ENCODE data around the gene TFF2. TPM values are rescaled to one million over a fixed set of nuclear protein-coding genes. Genes with fewer than 3 reads are reported as not detected.
A peak's percentile ranks its signal among the peaks of the same experiment; 100 is the strongest.

Gene TFF2
- total RNA-seq, 2 experiments from 2014 or later: not detected

GRCh38 chr21:42340187-42341050 is 10.4 kb downstream of the TFF2 start:
- DNase-seq: no peak
- Mint-ChIP-seq H3K36me3 (no peaks in the 10 kb centered on the region), H3K4me1 (ENCODE audit: low read depth) (peaks cover 23% of the 10 kb centered on the region), H3K27me3 (peaks cover 7% of the 10 kb centered on the region), H3K4me3 (no peak overlapping the region), H3K9me3 (no peaks in the 10 kb centered on the region), H3K27ac (no peak overlapping the region)
- ChIA-PET CTCF (interaction anchor here (0.5 to 4.7 kb wide), 6 partner anchors 31 to 228 kb away, joined by 3 to 32 read pairs (median 3); no protein-coding TSS in a partner anchor), POLR2A (interaction anchor here (1.7 kb wide), 1 partner anchor 34 kb away, joined by 6 read pairs; no protein-coding TSS in a partner anchor)
- intact Hi-C loops (cut with micrococcal nuclease): no loop called here

- Mint-ChIP-seq H3K27me3 (peaks cover 9% of the 10 kb centered on the region), H3K4me3 (no peak overlapping the region), H3K36me3 (no peaks in the 10 kb centered on the region), H3K27ac (peak overlapping the region; percentile 11), H3K9me3 (no peaks in the 10 kb centered on the region), H3K4me1 (ENCODE audit: low read depth) (peaks cover 23% of the 10 kb centered on the region)
- ChIA-PET POLR2A (interaction anchor here (0.6 to 1.7 kb wide), 2 partner anchors 36 to 267 kb away, joined by 3 to 6 read pairs; no protein-coding TSS in a partner anchor), CTCF (interaction anchor here (0.8 to 4.7 kb wide), 14 partner anchors 9 to 193 kb away, joined by 3 to 35 read pairs (median 5); no protein-coding TSS in a partner anchor)
- intact Hi-C loops (cut with micrococcal nuclease): loop anchor here (1.0 to 5.0 kb wide), 3 partner anchors 35 to 188 kb away; no protein-coding TSS in a partner anchor
- DNase-seq: peak; percentile 28
Measured at GRCh38 chr21:42338729-42339715, 11.8 kb downstream of the TFF2 start.

GRCh38 chr21:42337830-42338728 is 12.7 kb downstream of the TFF2 start:
- POLR2A ChIA-PET: no interaction called here
- Mint-ChIP-seq H3K9me3 (no peaks in the 10 kb centered on the region), H3K4me1 (ENCODE audit: low read depth) (peaks cover 23% of the 10 kb centered on the region), H3K27ac (no peak overlapping the region), H3K27me3 (peaks cover 11% of the 10 kb centered on the region), H3K4me3 (no peak overlapping the region), H3K36me3 (no peaks in the 10 kb centered on the region)
- CTCF ChIA-PET: interaction anchor here (0.7 to 4.7 kb wide), 22 partner anchors 8 to 208 kb away, joined by 3 to 35 read pairs (median 4); no protein-coding TSS in a partner anchor
- DNase-seq: peak; percentile 87
- intact Hi-C loops (cut with micrococcal nuclease): loop anchor here (1.0 to 5.0 kb wide), 2 partner anchors 112 to 189 kb away; no protein-coding TSS in a partner anchor

GRCh38 chr21:42337276-42337675 is 13.5 kb downstream of the TFF2 start:
- Mint-ChIP-seq H3K27ac (no peak overlapping the region), H3K27me3 (peaks cover 11% of the 10 kb centered on the region), H3K4me1 (ENCODE audit: low read depth) (peaks cover 23% of the 10 kb centered on the region), H3K4me3 (no peak overlapping the region), H3K9me3 (no peaks in the 10 kb centered on the region), H3K36me3 (no peaks in the 10 kb centered on the region)
- no peak for DNase-seq
- ChIA-PET POLR2A (no interaction called here), CTCF (interaction anchor here (0.7 to 4.7 kb wide), 18 partner anchors 9 to 207 kb away, joined by 3 to 35 read pairs (median 4); no protein-coding TSS in a partner anchor)
- intact Hi-C loops (cut with micrococcal nuclease): loop anchor here (5.0 kb wide), 1 partner anchor 190 kb away; no protein-coding TSS in a partner anchor

- peaks cover 23% of the 10 kb centered on the region for H3K4me1 Mint-ChIP-seq (ENCODE audit: low read depth)
- H3K4me3 Mint-ChIP-seq: no peak overlapping the region
- intact Hi-C loops (cut with micrococcal nuclease): loop anchor here (5.0 kb wide), 1 partner anchor 191 kb away; no protein-coding TSS in a partner anchor
- peaks cover 11% of the 10 kb centered on the region for H3K27me3 Mint-ChIP-seq
- no peak for DNase-seq
- POLR2A ChIA-PET: no interaction called here
- H3K36me3 Mint-ChIP-seq: peaks cover 3% of the 10 kb centered on the region
- no peak overlapping the region for H3K27ac Mint-ChIP-seq
- CTCF ChIA-PET: interaction anchor here (0.8 to 4.7 kb wide), 9 partner anchors 25 to 190 kb away, joined by 3 to 35 read pairs (median 4); no protein-coding TSS in a partner anchor
- H3K9me3 Mint-ChIP-seq: peaks cover 12% of the 10 kb centered on the region
Measured at GRCh38 chr21:42336054-42336453, 14.7 kb downstream of the TFF2 start.

- intact Hi-C loops (cut with micrococcal nuclease): no loop called here
- no peak overlapping the region for H3K4me3 Mint-ChIP-seq
- POLR2A ChIA-PET: no interaction called here
Measured at GRCh38 chr21:42332557-42333317, 18.1 kb downstream of the TFF2 start.

GRCh38 chr21:42331660-42332059 is 19.1 kb downstream of the TFF2 start:
- ChIA-PET POLR2A (no interaction called here), CTCF (no interaction called here)
- Mint-ChIP-seq H3K4me3 (no peak overlapping the region), H3K36me3 (peaks cover 6% of the 10 kb centered on the region), H3K27ac (no peak overlapping the region), H3K27me3 (peaks cover 7% of the 10 kb centered on the region), H3K9me3 (peaks cover 17% of the 10 kb centered on the region), H3K4me1 (ENCODE audit: low read depth) (no peaks in the 10 kb centered on the region)
- no peak for DNase-seq
- intact Hi-C loops (cut with micrococcal nuclease): no loop called here

More at GRCh38 chr21:42332557-42333317, 18.1 kb downstream of the TFF2 start:
- H3K27me3 Mint-ChIP-seq: peaks cover 11% of the 10 kb centered on the region
- H3K9me3 Mint-ChIP-seq: peaks cover 17% of the 10 kb centered on the region
- peaks cover 6% of the 10 kb centered on the region for H3K36me3 Mint-ChIP-seq
- peaks cover 4% of the 10 kb centered on the region for H3K4me1 Mint-ChIP-seq (ENCODE audit: low read depth)
- DNase-seq: no peak
- CTCF ChIA-PET: no interaction called here
- no peak overlapping the region for H3K27ac Mint-ChIP-seq

GRCh38 chr21:42330380-42331371 is 20.1 kb downstream of the TFF2 start:
- no peak for DNase-seq
- Mint-ChIP-seq H3K4me1 (ENCODE audit: low read depth) (no peaks in the 10 kb centered on the region), H3K27ac (no peak overlapping the region), H3K36me3 (peaks cover 6% of the 10 kb centered on the region), H3K4me3 (no peak overlapping the region), H3K9me3 (peaks cover 17% of the 10 kb centered on the region), H3K27me3 (peaks cover 7% of the 10 kb centered on the region)
- ChIA-PET CTCF (no interaction called here), POLR2A (no interaction called here)
- intact Hi-C loops (cut with micrococcal nuclease): no loop called here

GRCh38 chr21:42324896-42325295 is 25.9 kb downstream of the TFF2 start:
- CTCF ChIA-PET: interaction anchor here (1.0 kb wide), 1 partner anchor 67 kb away, joined by 3 read pairs; no protein-coding TSS in a partner anchor
- intact Hi-C loops (cut with micrococcal nuclease): no loop called here

More at GRCh38 chr21:42324896-42325295, 25.9 kb downstream of the TFF2 start:
- H3K27me3 Mint-ChIP-seq: peaks cover 4% of the 10 kb centered on the region
- H3K4me3 Mint-ChIP-seq: no peak overlapping the region
- POLR2A ChIA-PET: no interaction called here
- no peaks in the 10 kb centered on the region for H3K36me3 Mint-ChIP-seq
- no peak for DNase-seq
- no peaks in the 10 kb centered on the region for H3K9me3 Mint-ChIP-seq
- H3K4me1 Mint-ChIP-seq (ENCODE audit: low read depth): no peaks in the 10 kb centered on the region
- no peak overlapping the region for H3K27ac Mint-ChIP-seq

All from activated CD4-positive, alpha-beta memory T cell treated with anti-CD3 and anti-CD28 coated beads for 36 hours (primary cell).